Measurements from ENCODE around the gene CPA2.

The CPA2 gene

GRCh38 chr7:130256704-130257103 lies 10.0 kb upstream of the CPA2 start:
- DNase-seq = no peak

- DNase-seq = no peak
Observed at GRCh38 chr7:130258494-130259078, 8.1 kb upstream of the CPA2 start.

- no peak for DNase-seq
Observed at GRCh38 chr7:130262448-130262847, 4.2 kb upstream of the CPA2 start.

- no peak for DNase-seq
Observed at GRCh38 chr7:130263130-130263529, 3.5 kb upstream of the CPA2 start.

- no peak for DNase-seq
Observed at GRCh38 chr7:130266961-130267321, 278 bp downstream of the CPA2 start.

- DNase-seq = no peak
Observed at GRCh38 chr7:130268463-130269317, 2.0 kb downstream of the CPA2 start.

GRCh38 chr7:130269318-130269694 lies 2.6 kb downstream of the CPA2 start:
- DNase-seq = no peak

- no peak for DNase-seq
Observed at GRCh38 chr7:130270947-130271800, 4.5 kb downstream of the CPA2 start.

- DNase-seq = peak; percentile 67
Observed at GRCh38 chr7:130272381-130273080, 5.9 kb downstream of the CPA2 start.

GRCh38 chr7:130273081-130273932 lies 6.6 kb downstream of the CPA2 start:
- DNase-seq = peak; percentile 68

GRCh38 chr7:130273933-130274255 lies 7.2 kb downstream of the CPA2 start:
- DNase-seq = no peak

- DNase-seq = no peak
Observed at GRCh38 chr7:130274296-130274695, 7.6 kb downstream of the CPA2 start.

GRCh38 chr7:130274983-130275591 lies 8.4 kb downstream of the CPA2 start:
- DNase-seq = no peak

- no peak for DNase-seq
Observed at GRCh38 chr7:130275826-130276297, 9.2 kb downstream of the CPA2 start.

GRCh38 chr7:130276796-130277762 lies 10.4 kb downstream of the CPA2 start:
- DNase-seq = no peak

- DNase-seq = no peak
Observed at GRCh38 chr7:130277763-130278643, 11.3 kb downstream of the CPA2 start.

GRCh38 chr7:130278860-130279259 lies 12.2 kb downstream of the CPA2 start:
- no peak for DNase-seq

GRCh38 chr7:130279286-130279685 lies 12.6 kb downstream of the CPA2 start:
- no peak for DNase-seq

GRCh38 chr7:130279906-130280305 lies 13.2 kb downstream of the CPA2 start:
- no peak for DNase-seq
